GM13977 (cell line): ENCODE data around the gene ZFYVE9.
A peak's percentile ranks its signal among the peaks of the same experiment; 100 is the strongest.

Experiments used
- DNase-seq: peaks from one replicate; pipeline ENCODE4 v3.0.0; 2012; ENCODE audit warnings: low spot score
- CTCF ChIP-seq: IDR thresholded peaks from 2 replicates; pipeline ENCODE4 v1.5.1; 2012; ENCODE audit warnings: mild to moderate bottlenecking, control low read depth; ENCODE audit not compliant: insufficient read depth; ENCODE audit errors: extremely low read depth, missing control alignments
- in situ Hi-C: fragments of 300-500 bp; cut with MboI; formaldehyde crosslinking; loops from one replicate; pipeline ENCODE4 v1.12.0; 2022; ENCODE audit warnings: low sequenced_read_pairs, low pct_unique_long_range_greater_than_20kb, mixed read lengths, inconsistent platforms; ENCODE audit not compliant: unreplicated experiment

ZFYVE9 gene

GRCh38 chr1:52364235-52364839 is 222.4 kb downstream of the ZFYVE9 start:
- in situ Hi-C loops = no loop called here
- peak; percentile 14 for TF ChIP-seq CTCF
- DNase-seq = no peak

DNA sequence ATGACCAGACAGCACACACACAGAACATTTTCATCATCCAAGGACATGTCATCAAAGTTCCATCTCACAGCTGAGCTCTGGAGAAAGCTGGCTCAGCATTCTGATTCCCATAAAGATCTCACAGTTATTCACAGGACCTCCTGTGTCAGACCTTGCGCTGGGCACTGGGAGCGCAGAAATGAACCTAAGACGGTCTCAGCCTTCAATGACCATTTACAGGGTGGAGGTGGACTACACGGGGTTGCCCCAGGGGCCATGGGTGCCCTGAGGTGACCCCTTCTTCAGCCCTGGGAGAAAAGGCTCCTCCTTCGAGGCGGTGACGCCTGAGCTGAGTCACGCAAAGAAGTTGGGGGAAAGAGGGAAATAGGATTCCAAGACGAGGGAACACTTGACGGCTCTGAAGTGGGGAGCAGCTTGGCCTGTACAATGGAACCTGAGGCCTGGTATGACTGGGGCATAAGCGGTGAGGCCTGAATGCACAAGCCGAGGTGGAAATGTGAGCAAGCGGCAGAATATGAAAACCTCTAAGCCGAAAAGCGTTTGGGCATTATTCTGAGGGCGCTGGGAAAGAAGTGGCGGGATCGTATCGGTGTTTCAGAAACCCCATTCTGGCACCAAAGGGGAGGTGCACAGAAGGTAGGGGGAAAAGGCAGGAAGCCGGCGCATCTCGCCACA is 223.3 kb downstream of the ZFYVE9 start:
- in situ Hi-C loops = no loop called here
- no peak for TF ChIP-seq CTCF
- DNase-seq = no peak

DNA sequence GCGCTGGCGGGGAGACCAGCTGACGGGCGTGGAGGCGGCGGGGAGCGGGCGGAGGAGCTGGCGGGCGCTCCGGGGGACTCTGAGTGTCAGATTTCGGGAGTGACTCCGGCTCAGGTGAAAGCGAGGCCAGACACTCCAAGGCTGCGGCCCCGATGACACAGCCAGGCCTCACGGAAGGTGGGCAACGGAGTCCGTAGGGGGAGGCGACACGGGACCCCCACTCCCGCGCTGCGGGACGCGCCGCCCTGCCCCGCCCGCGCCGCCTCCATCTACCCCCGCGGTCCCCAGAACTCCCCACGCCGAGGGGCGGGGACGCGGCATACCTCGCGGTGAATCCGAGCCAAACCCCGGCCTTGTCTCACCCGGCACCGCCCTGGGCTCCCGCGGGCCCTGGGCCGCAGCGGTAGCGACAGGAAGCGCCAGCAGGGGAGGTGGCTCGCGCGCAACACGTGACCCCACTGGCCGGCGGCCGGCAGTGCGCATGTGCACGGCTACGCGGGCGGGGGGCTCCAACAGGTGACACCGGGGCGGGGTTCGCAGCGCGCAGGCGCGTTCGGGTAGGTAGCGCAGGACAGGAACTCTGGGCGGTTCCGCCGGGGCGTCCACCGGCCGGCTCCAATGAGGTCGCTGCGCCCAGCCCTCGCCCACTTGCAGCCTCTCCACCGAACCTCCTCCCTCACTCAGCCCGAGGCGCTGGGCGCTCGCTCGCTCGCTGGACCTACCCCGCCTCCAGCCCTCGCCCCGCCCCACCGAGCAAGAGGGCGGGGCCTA is 224.0 kb downstream of the ZFYVE9 start, which contains the start of gene CC2D1B:
Gene CC2D1B, minus strand, starts transcription at position 460 of the 771 bp plus-strand sequence. CDS start 1,585 bp downstream, outside the sequence.
- peak; percentile 100 for DNase-seq
- in situ Hi-C loops = no loop called here
- no peak for TF ChIP-seq CTCF

GRCh38 chr1:52366517-52366827 is 224.6 kb downstream of the ZFYVE9 start:
- DNase-seq = no peak
- no peak for TF ChIP-seq CTCF

DNA sequence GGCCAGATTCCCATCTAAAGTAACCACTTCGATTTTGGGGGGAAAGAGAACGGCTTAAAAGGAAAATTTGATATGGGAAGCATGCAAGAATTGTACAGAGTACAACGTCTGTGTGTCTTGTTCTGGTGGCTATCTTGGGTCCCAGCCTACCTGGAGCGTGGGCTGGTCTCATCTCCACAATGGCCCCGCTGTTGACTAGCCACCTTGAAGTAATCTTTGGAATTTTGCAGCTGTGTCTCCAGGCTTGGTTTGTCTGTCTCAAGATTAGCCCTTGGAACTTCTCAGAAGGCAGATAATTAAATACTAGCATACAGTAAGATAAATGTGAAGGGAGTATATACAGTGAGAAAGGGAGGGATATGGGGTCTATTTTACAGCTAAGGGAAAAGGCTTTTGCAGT is 225.4 kb downstream of the ZFYVE9 start:
- no peak for DNase-seq
- in situ Hi-C loops = no loop called here

More at GRCh38 chr1:52366517-52366827, 224.6 kb downstream of the ZFYVE9 start:
- in situ Hi-C loops = no loop called here

More for the DNA sequence above, 225.4 kb downstream of the ZFYVE9 start:
- no peak for TF ChIP-seq CTCF
